Bronchial epithelial cell (primary cell): ENCODE data around the gene GPC1. TPM values are rescaled to one million over a fixed set of nuclear protein-coding genes. Genes with fewer than 3 reads are reported as not detected.

Experiments used
- DNase-seq: peaks from one replicate; pipeline ENCODE4 v3.0.0-alpha.2; 2010; ENCODE audit warnings: low read depth
- FAIRE-seq: peaks from 2 replicates; lab custom pipeline; 2011; peaks lifted over from hg19 to GRCh38; lab: Jason Lieb, UNC
- H3K27me3 ChIP-seq: 2 replicates; pipeline ENCODE4 v1.5.1; 2011; ENCODE audit warnings: low read length; ENCODE audit not compliant: control insufficient read depth, insufficient read depth
- H3K36me3 ChIP-seq: 2 replicates; pipeline ENCODE4 v1.5.1; 2011; ENCODE audit warnings: low read length; ENCODE audit not compliant: control insufficient read depth, insufficient read depth
- H3K4me3 ChIP-seq: 2 replicates; pipeline ENCODE4 v1.5.1; 2011; ENCODE audit warnings: mild to moderate bottlenecking, low read depth, low read length, control low read depth
- total RNA-seq: library from RNA; depleted of rRNA; stranded (reverse); fragments of >200 nt; gene quantifications from 2 replicates; pipeline ENCODE4 v1.2.1, GENCODE V29; 2014
- TF ChIP-seq, protein P1 (sequence below): IDR thresholded peaks from 2 replicates; pipeline ENCODE4 v1.5.1; 2011; ENCODE audit warnings: mild to moderate bottlenecking, moderate library complexity, low read length, control low read depth, inconsistent platforms; ENCODE audit not compliant: insufficient read depth, severe bottlenecking

GPC1 gene
- total RNA-seq, 1 donor from 2014 or later = 65.8 TPM

DNA sequence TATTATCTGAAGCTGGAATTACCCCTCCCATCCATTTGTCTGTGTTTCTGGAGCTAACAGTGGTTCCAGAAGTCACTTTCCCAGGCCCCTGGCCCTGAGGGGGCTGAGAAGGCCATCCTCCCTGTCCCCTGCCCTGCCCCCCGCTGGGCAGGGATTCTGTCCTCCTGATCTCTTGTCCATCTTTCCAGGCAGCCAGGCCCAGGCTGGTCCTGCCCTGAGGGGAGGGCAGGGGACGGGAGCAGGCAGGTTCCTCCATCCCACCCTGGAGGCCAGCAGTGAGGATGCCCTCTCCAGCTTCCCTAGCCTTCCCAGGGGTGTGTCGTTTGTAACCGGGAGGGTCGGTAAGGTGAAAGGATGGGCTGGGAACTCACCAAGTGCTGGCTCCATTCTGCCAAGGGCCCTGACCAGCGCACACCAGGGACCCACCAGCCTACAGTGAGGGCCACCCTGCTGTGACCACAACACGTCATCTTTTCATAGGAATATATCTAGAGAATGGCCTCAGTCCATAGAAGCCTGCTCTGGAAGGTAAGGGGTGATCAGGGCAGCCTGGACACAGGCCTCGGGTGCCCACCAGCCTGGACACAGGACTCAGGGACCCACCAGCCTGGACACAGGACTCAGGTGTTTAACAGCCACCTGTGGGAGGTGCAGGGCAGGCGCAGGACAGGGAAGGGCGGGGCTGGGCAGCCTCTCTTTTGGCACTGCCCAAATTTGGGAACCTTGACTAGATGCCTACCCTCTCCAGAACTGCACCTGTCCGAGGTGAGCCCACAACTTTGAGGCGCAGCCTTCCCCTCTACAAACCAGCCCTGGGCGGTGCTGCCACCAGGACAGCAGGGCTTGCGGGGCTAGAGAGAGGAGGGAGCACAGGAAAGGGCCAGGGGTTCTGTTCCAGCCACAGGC, 35.8 kb upstream of the GPC1 start:
- DNase-seq (no peak), FAIRE-seq (no peak)
- TF ChIP-seq, protein P1, sequence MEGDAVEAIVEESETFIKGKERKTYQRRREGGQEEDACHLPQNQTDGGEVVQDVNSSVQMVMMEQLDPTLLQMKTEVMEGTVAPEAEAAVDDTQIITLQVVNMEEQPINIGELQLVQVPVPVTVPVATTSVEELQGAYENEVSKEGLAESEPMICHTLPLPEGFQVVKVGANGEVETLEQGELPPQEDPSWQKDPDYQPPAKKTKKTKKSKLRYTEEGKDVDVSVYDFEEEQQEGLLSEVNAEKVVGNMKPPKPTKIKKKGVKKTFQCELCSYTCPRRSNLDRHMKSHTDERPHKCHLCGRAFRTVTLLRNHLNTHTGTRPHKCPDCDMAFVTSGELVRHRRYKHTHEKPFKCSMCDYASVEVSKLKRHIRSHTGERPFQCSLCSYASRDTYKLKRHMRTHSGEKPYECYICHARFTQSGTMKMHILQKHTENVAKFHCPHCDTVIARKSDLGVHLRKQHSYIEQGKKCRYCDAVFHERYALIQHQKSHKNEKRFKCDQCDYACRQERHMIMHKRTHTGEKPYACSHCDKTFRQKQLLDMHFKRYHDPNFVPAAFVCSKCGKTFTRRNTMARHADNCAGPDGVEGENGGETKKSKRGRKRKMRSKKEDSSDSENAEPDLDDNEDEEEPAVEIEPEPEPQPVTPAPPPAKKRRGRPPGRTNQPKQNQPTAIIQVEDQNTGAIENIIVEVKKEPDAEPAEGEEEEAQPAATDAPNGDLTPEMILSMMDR = no peak
- no peaks in the 10 kb centered on the region for H3K27me3 ChIP-seq
- no peak overlapping the region for H3K4me3 ChIP-seq
- H3K36me3 ChIP-seq = no peaks in the 10 kb centered on the region

DNA sequence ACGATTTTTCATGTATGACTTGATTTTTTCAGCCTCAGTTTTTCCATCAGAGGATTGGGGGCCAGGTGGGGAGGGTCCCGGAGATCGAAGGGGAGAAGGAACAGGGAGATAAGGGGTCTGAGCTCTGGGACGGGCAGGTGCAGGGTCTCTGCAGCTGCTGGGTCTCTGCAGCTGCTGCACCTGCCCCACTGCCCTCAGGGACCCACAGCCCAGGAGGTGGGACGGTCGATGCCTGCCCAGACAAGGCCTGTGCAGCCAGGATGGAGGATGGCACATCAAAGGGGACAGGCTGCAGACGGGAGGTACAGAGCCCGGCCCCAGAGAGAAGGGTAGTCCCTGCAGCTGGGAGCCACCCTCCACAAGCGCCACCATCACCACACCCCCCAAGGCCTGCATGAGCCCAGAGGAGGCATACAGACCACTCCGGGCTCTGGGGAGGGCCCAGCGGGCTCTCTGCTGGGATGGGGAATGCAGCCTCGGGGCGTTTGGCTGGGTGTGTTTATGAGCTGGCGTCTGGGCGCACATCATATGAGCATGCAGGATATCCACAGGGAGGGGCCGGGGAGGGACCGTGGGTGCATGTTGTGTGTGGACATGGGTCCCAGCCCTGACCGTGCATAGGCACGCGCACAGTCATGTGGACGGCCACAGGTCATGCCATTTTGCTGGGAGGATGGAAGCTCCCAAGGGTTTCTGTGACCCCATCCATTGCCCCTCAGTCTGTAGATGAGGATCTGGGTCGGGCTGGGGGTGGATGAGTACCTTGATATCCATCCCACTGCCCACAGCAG, 34.9 kb upstream of the GPC1 start:
- H3K36me3 ChIP-seq = no peaks in the 10 kb centered on the region
- no peak overlapping the region for H3K4me3 ChIP-seq
- no peaks in the 10 kb centered on the region for H3K27me3 ChIP-seq
- FAIRE-seq (no peak), DNase-seq (no peak)
- TF ChIP-seq, protein P1 = no peak

DNA sequence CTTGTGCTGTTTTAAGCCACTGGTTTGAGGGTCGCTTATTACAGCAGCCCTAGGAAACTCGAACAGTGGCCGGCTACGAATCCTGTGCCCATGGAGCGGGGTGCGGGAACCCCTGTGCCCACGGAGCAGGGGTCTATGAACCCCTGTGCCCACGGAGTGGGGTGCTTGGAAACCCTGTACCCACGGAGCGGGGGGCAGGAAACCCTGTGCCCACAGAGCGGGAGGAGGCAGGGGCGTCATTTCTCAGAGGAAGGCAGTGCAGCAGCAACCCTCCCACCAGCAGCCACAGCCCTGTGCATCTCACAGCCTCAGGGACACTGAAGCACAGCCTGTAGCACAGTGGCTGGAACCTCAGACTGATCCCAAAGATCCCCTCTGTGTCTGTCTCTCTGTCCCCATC, 34.2 kb upstream of the GPC1 start:
- Histone ChIP-seq H3K36me3 (no peaks in the 10 kb centered on the region), H3K4me3 (no peak overlapping the region), H3K27me3 (no peaks in the 10 kb centered on the region)
- no peak for FAIRE-seq
- TF ChIP-seq, protein P1 = no peak
- no peak for DNase-seq

DNA sequence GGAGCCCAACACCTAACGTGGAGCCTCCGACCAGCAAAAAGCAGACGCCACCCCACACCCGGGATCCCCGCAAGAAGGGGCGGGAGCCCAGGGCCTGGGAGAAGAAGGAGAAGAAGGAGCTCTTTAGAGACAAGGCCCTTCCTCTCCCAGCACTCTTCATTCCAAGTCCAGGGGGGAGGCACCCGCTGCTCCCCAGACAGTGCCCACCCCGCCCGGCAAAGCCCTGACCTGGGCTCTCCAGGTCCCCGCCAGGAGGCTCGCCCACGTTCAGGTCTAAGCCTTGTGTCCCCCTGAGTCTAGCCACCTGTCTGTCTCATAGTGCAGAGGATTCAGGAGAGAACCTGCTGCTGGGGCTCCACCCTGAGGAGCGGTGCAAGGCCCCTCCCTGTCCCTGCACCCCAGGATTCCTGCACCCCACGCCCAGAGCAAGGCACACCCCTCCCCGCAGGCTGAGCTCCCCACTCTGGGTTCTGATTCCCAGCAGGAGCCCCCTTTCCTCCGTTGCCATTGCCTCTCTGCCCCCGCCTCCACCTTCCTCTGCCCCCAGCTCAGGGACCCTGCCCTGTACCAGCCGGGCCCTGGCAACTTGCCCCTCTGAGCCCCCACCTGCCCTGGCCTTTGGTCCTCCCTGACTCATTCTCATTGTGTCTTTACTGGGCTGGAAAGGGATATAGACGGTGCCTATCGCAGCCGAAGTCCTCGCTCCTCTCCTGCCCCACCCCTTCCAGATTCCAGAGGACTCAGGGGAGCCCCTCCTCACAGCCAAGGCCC, 33.5 kb upstream of the GPC1 start:
- no peaks in the 10 kb centered on the region for H3K27me3 ChIP-seq
- DNase-seq = no peak
- TF ChIP-seq, protein P1 = no peak
- H3K36me3 ChIP-seq = no peaks in the 10 kb centered on the region
- no peak overlapping the region for H3K4me3 ChIP-seq
- FAIRE-seq = no peak

DNA sequence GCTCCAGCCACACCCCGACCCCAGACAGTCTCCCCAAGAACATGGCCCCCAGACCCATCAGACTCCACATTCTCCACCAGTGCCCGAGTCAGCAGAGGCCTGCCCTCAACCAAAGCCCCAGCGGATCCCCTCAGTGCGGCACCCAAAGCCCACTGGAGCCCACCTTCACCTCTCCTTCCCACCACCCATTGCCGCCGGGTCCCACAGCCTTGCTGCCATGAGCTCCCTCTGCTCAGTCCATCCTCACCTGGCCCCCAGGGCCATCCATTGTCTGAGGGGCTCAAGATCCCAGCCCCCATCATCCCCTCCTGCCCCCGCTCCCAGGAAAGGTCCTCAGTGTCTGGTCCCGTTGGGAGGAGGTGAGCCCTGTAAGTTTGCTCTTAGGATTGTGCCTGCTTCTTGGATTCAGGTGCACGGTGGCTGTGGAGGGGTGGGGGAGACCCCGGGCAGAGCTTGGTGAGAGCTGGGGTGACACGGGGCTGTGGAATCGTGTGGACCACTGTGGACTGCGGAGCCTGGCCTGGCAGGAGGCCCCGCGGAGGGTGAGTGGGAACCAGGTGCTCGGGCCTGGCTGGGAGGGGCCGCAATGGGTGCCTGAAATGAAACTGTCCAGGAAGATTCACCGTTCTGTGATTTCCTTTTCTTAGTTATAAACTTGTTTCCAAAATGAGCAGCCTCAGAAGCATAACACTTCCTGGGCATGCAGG, 32.7 kb upstream of the GPC1 start:
- H3K36me3 ChIP-seq = no peaks in the 10 kb centered on the region
- no peak for DNase-seq
- H3K27me3 ChIP-seq = no peaks in the 10 kb centered on the region
- FAIRE-seq = no peak
- TF ChIP-seq, protein P1 = no peak
- no peak overlapping the region for H3K4me3 ChIP-seq
